Right lobe of liver (tissue), 6 donors: ENCODE measurements around the gene YOD1. TPM values are rescaled to one million over a fixed set of nuclear protein-coding genes. Genes with fewer than 3 reads are reported as not detected.
A peak's percentile ranks its signal among the peaks of the same experiment; 100 is the strongest.

ENCODE experiments used
- ATAC-seq, 4 donors: fragments of 200-7000 bp; cut with Tn5 transposase; one replicate each; pipeline ENCODE4 v1.9.1; 2020; ENCODE audit warnings: mild to moderate bottlenecking in 4 of 4, moderate library complexity in 4 of 4
- DNase-seq, 3 donors: peaks; one replicate each; pipeline ENCODE4 v3.0.0-alpha.2; 2020
- H3K27ac ChIP-seq, 3 donors: fragments of 200-600 bp; one replicate each; pipeline ENCODE4 v1.8.0; 2022
- H3K27me3 ChIP-seq, 2 donors: fragments of 200-600 bp; one replicate each; pipeline ENCODE4 v1.8.0; 2022
- H3K36me3 ChIP-seq, 4 donors: fragments of 200-600 bp; sonication (generic) in 1 of 4; one replicate each; pipeline versions ENCODE4 v1.5.1 to v1.8.0; 2017 to 2022; ENCODE audit warnings: control low read depth in 1 of 4
- H3K4me1 ChIP-seq, 4 donors: fragments of 200-600 bp; sonication (generic) in 1 of 4; one replicate each; pipeline versions ENCODE4 v1.5.1 to v1.8.0; 2017 to 2022; ENCODE audit warnings: control low read depth in 1 of 4
- H3K4me3 ChIP-seq, 3 donors: fragments of 200-600 bp; one replicate each; pipeline ENCODE4 v1.8.0; 2022
- H3K9me3 ChIP-seq, 4 donors: fragments of 200-600 bp; sonication (generic) in 1 of 4; one replicate each; pipeline versions ENCODE4 v1.5.1 to v1.8.0; 2017 to 2022; ENCODE audit warnings: control low read depth in 1 of 4
- POLR2A ChIP-seq: fragments of 450-650 bp; IDR thresholded peaks from one replicate; pipeline ENCODE4 v1.6.1; 2017; ENCODE audit warnings: antibody characterized with exemption, mild to moderate bottlenecking
- WGBS: methylation state at CpG from one replicate; pipeline ENCODE4 v1.1.6; 2018; ENCODE audit warnings: low coverage, low lambda C conversion rate; ENCODE audit not compliant: insufficient coverage; ENCODE audit errors: missing lambda C conversion rate; 5-methylcytosine and 5-hydroxymethylcytosine counted together
- intact Hi-C, 2 donors: fragments of 100-400 bp; cut with DNase I; formaldehyde crosslinking; loops; one replicate each; pipeline versions ENCODE4 v1.11.2 to v1.14.1; 2022
- total RNA-seq, 6 experiments: library from RNA; depleted of rRNA in 2 of 6; stranded (reverse); fragments of >200 nt in 2 of 6; fragmentation: NEBNext Ultra II Directional in 3 of 6; extraction: Animal tissue kit (Norgen Biotek cat#: 25700) in 3 of 6; gene quantifications; one replicate each; pipeline versions ENCODE4 v1.1.0 to v1.2.4, GENCODE V29; 2016 to 2023
- TF ChIP-seq, protein P1 (sequence below), 4 donors: fragments of 200-600 bp in 3 of 4; fragments of 450-650 bp in 1 of 4; IDR thresholded peaks; one replicate each; pipeline versions ENCODE4 v1.5.1 to v1.8.0; 2016 to 2022; ENCODE audit warnings: antibody characterized with exemption in 4 of 4, mild to moderate bottlenecking in 2 of 4
- donor health status: DM: no; HTN: yes; CAD: no.
- donor health status: DM: no; HTN: no; CAD: no.
- donor health status: DM: no; HTN: no; CAD: no.
- donor health status: DM: no; HTN: yes; CAD: no.
- donor health status: DM: no; HTN: yes; CAD: no.

Gene YOD1
- total RNA-seq, 6 experiments from 2014 or later: 3.0 to 4.8 (median 3.5) TPM

DNA sequence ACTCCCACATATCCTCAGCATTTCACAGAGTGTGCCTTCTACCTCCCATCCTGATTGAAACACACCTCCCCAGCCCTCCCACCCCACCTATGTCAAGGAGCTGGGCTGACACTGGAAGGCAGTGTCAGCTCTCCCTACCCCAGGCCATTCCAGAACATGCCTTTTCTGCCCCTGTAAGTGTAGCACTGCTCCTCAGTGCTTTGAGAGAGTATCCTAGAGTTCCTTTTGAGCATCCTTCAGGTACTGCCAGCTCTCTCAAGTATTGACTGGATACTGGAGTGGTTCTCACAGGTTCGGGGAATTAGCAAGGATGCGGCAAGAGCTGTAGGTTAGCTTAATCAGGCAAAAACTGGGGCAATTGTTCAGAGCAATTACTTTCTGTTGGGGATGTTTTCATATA is 40.3 kb downstream of the YOD1 start:
- H3K4me1 ChIP-seq: peaks cover 0 to 6% (median 2%) of the 10 kb centered on the region in 4 donors
- WGBS: 100% methylated on average over 2 of the region's 2 CpGs
- intact Hi-C loops: no loop called here
- no peaks in the 10 kb centered on the region for H3K27me3 ChIP-seq
- H3K36me3 ChIP-seq: no peaks in the 10 kb centered on the region
- H3K9me3 ChIP-seq: no peaks in the 10 kb centered on the region
- TF ChIP-seq, protein P1, sequence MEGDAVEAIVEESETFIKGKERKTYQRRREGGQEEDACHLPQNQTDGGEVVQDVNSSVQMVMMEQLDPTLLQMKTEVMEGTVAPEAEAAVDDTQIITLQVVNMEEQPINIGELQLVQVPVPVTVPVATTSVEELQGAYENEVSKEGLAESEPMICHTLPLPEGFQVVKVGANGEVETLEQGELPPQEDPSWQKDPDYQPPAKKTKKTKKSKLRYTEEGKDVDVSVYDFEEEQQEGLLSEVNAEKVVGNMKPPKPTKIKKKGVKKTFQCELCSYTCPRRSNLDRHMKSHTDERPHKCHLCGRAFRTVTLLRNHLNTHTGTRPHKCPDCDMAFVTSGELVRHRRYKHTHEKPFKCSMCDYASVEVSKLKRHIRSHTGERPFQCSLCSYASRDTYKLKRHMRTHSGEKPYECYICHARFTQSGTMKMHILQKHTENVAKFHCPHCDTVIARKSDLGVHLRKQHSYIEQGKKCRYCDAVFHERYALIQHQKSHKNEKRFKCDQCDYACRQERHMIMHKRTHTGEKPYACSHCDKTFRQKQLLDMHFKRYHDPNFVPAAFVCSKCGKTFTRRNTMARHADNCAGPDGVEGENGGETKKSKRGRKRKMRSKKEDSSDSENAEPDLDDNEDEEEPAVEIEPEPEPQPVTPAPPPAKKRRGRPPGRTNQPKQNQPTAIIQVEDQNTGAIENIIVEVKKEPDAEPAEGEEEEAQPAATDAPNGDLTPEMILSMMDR (IDR thresholded peaks at IDR 0.05): no peak
- no peak for TF ChIP-seq POLR2A
- H3K27ac ChIP-seq: no peak overlapping the region
- H3K4me3 ChIP-seq: no peak overlapping the region
- no peak for ATAC-seq
- DNase-seq: no peak

DNA sequence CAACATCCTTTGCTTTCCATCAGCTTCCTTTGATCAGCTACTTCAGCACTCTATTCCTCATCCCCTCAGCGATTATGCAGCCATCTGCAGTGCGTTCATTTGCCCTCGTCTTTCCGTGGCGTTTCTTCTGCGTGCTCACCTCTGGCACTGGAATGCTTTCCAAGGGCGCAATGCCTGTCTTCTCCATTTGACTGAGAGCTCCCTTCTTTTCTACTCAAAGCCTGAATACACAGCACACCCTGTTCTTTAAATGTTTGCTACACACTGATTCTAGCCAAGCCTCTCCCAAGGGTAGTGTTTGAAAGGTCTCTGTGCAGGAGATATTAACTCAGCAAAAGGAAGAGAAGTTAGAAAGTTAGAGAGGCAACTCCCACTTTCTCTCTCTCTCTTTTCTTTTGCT is 41.1 kb downstream of the YOD1 start:
- 73% methylated on average over 7 of the region's 7 CpGs for WGBS
- no peak overlapping the region for H3K27ac ChIP-seq

DNA sequence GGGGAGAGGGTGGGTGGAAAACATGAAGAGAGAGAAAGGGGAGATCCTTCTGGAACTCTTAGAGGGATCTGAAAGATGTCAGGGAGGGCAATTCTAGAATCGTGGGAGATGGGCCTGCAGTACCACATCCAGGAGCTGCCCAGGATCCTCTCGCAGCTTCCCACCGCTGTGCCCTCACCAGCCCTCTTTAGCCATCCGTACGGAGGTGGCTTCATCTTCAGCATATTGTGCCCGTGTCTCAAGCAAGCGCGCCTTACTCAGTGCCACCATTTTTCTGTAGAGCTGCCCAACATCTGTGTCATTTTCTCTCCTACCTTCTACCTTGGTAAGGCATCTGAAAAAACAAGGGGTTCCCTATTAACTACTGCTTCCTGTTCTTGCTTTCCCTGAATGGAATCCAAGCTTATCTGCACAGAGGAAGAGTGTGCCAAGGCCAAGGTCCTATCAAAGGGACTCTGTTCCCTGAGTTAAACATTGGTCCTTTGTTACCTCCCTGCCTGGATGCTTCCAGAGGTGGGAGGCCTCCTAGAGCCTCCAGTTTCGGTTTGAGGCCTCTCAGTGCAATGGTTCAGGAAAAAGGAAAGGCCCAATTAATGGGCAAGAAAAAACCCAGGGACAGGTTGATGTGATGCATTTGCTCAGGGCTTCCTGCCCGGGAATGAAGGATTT is 41.7 kb downstream of the YOD1 start:
- Histone ChIP-seq H3K36me3 (no peaks in the 10 kb centered on the region), H3K4me1 (peaks cover 0 to 18% (median 6%) of the 10 kb centered on the region in 4 donors), H3K27ac (no peak overlapping the region), H3K27me3 (no peaks in the 10 kb centered on the region), H3K4me3 (no peak overlapping the region), H3K9me3 (no peaks in the 10 kb centered on the region)
- 94% methylated on average over 8 of the region's 10 CpGs for WGBS
- DNase-seq: no peak
- no peak for TF ChIP-seq POLR2A
- TF ChIP-seq, protein P1 (IDR thresholded peaks at IDR 0.05): no peak
- peak in 1 of 4 donors; percentile 19 for ATAC-seq
- intact Hi-C loops: no loop called here

More for the DNA sequence above, 41.1 kb downstream of the YOD1 start:
- DNase-seq (no peak), ATAC-seq (no peak)
- TF ChIP-seq POLR2A: no peak
- TF ChIP-seq, protein P1 (IDR thresholded peaks at IDR 0.05): no peak
- Histone ChIP-seq H3K4me3 (no peak overlapping the region), H3K36me3 (no peaks in the 10 kb centered on the region), H3K27me3 (no peaks in the 10 kb centered on the region), H3K9me3 (no peaks in the 10 kb centered on the region), H3K4me1 (peaks cover 0 to 12% (median 5%) of the 10 kb centered on the region in 4 donors)
- intact Hi-C loops: no loop called here

DNA sequence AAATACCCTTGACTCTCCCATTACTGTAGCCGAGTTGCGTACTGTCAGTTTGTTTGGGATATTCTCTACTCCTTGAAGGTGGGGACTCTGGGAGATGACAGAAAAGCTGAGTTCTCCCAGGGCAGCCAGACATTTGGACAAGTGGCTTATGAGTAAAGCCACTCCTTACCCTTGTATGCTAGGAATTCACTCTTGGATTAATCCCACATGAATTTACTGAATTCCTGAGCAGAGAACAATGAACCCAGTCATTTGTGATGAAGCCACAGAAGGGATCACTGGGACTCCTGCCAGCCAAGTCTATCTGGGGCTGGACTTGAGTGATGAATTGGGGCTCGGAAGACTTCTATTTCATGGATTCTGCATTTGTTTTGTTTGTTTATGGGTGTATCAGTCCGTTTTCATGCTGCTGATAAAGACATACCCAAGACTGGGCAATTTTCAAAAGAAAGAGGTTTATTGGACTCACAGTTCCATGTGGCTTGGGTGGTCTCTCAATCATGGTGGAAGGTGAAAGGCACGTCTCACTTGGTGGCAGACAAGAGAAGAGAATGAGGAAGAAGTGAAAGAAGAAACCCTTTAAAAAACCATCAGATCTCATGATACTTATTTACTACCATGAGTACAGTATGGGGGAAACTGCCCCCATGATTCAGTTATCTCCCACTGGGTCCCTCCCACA is 43.5 kb downstream of the YOD1 start:
- ATAC-seq: no peak
- WGBS: 82% methylated on average over 3 of the region's 5 CpGs
- intact Hi-C loops: no loop called here
- Histone ChIP-seq H3K27ac (no peak overlapping the region), H3K9me3 (no peaks in the 10 kb centered on the region), H3K4me3 (no peak overlapping the region), H3K27me3 (no peaks in the 10 kb centered on the region), H3K4me1 (peaks cover 0 to 18% (median 6%) of the 10 kb centered on the region in 4 donors), H3K36me3 (no peaks in the 10 kb centered on the region)
- no peak for DNase-seq
- TF ChIP-seq, protein P1 (IDR thresholded peaks at IDR 0.05): no peak
- no peak for TF ChIP-seq POLR2A
